K562 (cell line): ENCODE results near the gene LHX3. TPM values are rescaled to one million over a fixed set of nuclear protein-coding genes. Genes with fewer than 3 reads are reported as not detected.
A peak's percentile ranks its signal among the peaks of the same experiment; 100 is the strongest.

Experiments
- CBX2 ChIP-seq: fragments of 200-600 bp; sonication (generic); IDR thresholded peaks from one replicate; pipeline ENCODE4 v1.6.1; 2012; ENCODE audit warnings: mild to moderate bottlenecking, low read length, inconsistent platforms; ENCODE audit not compliant: insufficient read depth, poor library complexity, severe bottlenecking
- GATAD2B ChIP-seq: fragments of 450-650 bp; IDR thresholded peaks from 2 replicates; pipeline ENCODE4 v1.6.1; 2017; ENCODE audit warnings: mild to moderate bottlenecking, borderline replicate concordance
- HCFC1 ChIP-seq: IDR thresholded peaks from 2 replicates; pipeline ENCODE4 v1.6.1; 2012; ENCODE audit warnings: low read depth, low read length, improper control_type of control experiment
- HNRNPL ChIP-seq: fragments of 200-400 bp; formaldehyde crosslinking; IDR thresholded peaks from 2 replicates; pipeline ENCODE4 v1.6.1; 2017; ENCODE audit warnings: low read depth, mild to moderate bottlenecking, low read length
- LARP7 ChIP-seq: fragments of 450-650 bp; IDR thresholded peaks from 2 replicates; pipeline ENCODE4 v1.6.1; 2016
- NR2C2 ChIP-seq, 2 experiments: fragments of 200-800 bp in 1 of 2; sonication (Bioruptor generic) in 1 of 2; sonication (generic) in 1 of 2; formaldehyde crosslinking in 1 of 2; IDR thresholded peaks; 2 replicates each; pipeline versions ENCODE4 v1.6.1 to v1.8.0; 2016 to 2022; ENCODE audit warnings: mild to moderate bottlenecking in 1 of 2, missing compliant biosample characterization in 1 of 2, missing genetic modification characterization in 1 of 2, missing genetic modification reagents in 1 of 2
- POLR2G ChIP-seq: fragments of 200-400 bp; formaldehyde crosslinking; IDR thresholded peaks from 2 replicates; pipeline ENCODE4 v1.6.1; 2017; ENCODE audit warnings: low read depth, mild to moderate bottlenecking, antibody characterized with exemption, low read length, moderate library complexity
- ZNF318 ChIP-seq, 2 experiments: fragments of 450-650 bp; IDR thresholded peaks; 2 replicates each; pipeline ENCODE4 v1.6.1; 2016; ENCODE audit warnings: mild to moderate bottlenecking in 2 of 2, borderline replicate concordance in 1 of 2, low read depth in 1 of 2, moderate library complexity in 1 of 2
- ZNF507 ChIP-seq: conservative IDR thresholded peaks from 2 replicates; pipeline ENCODE4 v1.6.1; 2017; ENCODE audit warnings: missing genetic modification characterization, missing compliant biosample characterization
- ZNF589 ChIP-seq: fragments of 200-800 bp; sonication (Bioruptor generic); IDR thresholded peaks from 2 replicates; pipeline ENCODE4 v1.6.1; 2016; ENCODE audit warnings: low read depth, missing genetic modification characterization, missing compliant biosample characterization
- ZNF778 ChIP-seq: fragments of 450-650 bp; formaldehyde crosslinking; IDR thresholded peaks from 2 replicates; pipeline ENCODE4 v1.4.0; 2020; ENCODE audit warnings: mild to moderate bottlenecking, moderate library complexity
- polyA plus RNA-seq, 8 experiments: library from polyadenylated mRNA; depleted of rRNA in 4 of 8; stranded (reverse) in 5 of 8; unstranded in 3 of 8; fragments of >200 nt; fragmentation: Nextera tagmentation in 2 of 8; fragmentation: Illumina TruSeq in 1 of 8; extraction: Ambion mirVana in 2 of 8; extraction: Trizol in 1 of 8; gene quantifications; 2 replicates each; pipeline versions ENCODE4 v1.2.1 to v1.2.3, GENCODE V29; 2011 to 2014; ENCODE audit warnings: inconsistent platforms in 1 of 8, missing spikeins in 1 of 8
- total RNA-seq, 7 experiments: library from RNA; depleted of rRNA in 6 of 7; stranded (reverse); fragments of >200 nt in 6 of 7; fragmentation: Illumina TruSeq in 2 of 7; extraction: Trizol in 2 of 7; gene quantifications; 2 replicates each; pipeline versions ENCODE4 v1.2.1 to v1.2.3, GENCODE V29; 2011 to 2021; ENCODE audit warnings: low replicate concordance in 1 of 7
- TF ChIP-seq, protein P1 (sequence below): fragments of 250-450 bp; sonication (Bioruptor Pico); IDR thresholded peaks from 2 replicates; pipeline ENCODE4 v1.5.0; 2020; ENCODE audit warnings: mild to moderate bottlenecking, borderline replicate concordance
- TF ChIP-seq, protein P2 (sequence below): fragments of 450-650 bp; formaldehyde crosslinking; IDR thresholded peaks from 2 replicates; pipeline ENCODE4 v1.4.0; 2020; ENCODE audit warnings: mild to moderate bottlenecking, moderate library complexity
- TF ChIP-seq, protein P3 (sequence below): fragments of 450-650 bp; formaldehyde crosslinking; IDR thresholded peaks from 2 replicates; pipeline ENCODE4 v1.4.0; 2020; ENCODE audit warnings: mild to moderate bottlenecking, moderate library complexity

LHX3 gene
- total and polyA plus RNA-seq, 9 of the 15 experiments (the other 6 are each of a cell fraction or from before 2014, with no cell fraction given), result 0.09 TPM; not detected in 8

DNA sequence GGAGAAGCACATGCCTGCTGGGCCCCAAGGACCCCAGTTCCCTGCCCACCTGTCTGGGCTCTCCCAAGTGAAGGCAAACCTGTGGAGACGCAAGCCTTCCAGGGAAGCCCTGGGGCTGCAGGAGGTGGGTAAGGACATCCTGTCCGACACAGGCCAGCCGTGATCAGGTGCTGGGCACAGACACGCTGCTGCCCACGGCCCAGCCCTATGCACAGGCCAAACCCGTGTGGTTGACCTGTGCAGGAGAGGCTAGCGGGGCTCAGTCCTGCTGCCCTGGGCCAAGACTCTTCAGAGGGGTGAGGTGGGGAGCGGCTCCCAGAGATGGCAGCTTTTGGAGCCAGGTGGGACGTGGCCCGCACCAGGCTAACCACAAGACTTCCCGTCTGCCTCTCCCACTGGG, 14.3 kb downstream of the LHX3 start (continued):
- no peak for TF ChIP-seq ZNF318 (IDR thresholded peaks at IDR 0.05; ENCODE audit: borderline replicate concordance in 1 of 2, low read depth in 1 of 2)
- no peak for TF ChIP-seq HNRNPL
- no peak for TF ChIP-seq POLR2G
- TF ChIP-seq, protein P1, sequence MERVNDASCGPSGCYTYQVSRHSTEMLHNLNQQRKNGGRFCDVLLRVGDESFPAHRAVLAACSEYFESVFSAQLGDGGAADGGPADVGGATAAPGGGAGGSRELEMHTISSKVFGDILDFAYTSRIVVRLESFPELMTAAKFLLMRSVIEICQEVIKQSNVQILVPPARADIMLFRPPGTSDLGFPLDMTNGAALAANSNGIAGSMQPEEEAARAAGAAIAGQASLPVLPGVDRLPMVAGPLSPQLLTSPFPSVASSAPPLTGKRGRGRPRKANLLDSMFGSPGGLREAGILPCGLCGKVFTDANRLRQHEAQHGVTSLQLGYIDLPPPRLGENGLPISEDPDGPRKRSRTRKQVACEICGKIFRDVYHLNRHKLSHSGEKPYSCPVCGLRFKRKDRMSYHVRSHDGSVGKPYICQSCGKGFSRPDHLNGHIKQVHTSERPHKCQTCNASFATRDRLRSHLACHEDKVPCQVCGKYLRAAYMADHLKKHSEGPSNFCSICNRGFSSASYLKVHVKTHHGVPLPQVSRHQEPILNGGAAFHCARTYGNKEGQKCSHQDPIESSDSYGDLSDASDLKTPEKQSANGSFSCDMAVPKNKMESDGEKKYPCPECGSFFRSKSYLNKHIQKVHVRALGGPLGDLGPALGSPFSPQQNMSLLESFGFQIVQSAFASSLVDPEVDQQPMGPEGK, result no peak
- TF ChIP-seq, protein P2, sequence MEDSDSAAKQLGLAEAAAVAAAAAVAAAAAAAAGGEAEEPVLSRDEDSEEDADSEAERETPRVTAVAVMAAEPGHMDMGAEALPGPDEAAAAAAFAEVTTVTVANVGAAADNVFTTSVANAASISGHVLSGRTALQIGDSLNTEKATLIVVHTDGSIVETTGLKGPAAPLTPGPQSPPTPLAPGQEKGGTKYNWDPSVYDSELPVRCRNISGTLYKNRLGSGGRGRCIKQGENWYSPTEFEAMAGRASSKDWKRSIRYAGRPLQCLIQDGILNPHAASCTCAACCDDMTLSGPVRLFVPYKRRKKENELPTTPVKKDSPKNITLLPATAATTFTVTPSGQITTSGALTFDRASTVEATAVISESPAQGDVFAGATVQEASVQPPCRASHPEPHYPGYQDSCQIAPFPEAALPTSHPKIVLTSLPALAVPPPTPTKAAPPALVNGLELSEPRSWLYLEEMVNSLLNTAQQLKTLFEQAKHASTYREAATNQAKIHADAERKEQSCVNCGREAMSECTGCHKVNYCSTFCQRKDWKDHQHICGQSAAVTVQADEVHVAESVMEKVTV (CRISPR knock-in tag), result no peak
- TF ChIP-seq, protein P3, sequence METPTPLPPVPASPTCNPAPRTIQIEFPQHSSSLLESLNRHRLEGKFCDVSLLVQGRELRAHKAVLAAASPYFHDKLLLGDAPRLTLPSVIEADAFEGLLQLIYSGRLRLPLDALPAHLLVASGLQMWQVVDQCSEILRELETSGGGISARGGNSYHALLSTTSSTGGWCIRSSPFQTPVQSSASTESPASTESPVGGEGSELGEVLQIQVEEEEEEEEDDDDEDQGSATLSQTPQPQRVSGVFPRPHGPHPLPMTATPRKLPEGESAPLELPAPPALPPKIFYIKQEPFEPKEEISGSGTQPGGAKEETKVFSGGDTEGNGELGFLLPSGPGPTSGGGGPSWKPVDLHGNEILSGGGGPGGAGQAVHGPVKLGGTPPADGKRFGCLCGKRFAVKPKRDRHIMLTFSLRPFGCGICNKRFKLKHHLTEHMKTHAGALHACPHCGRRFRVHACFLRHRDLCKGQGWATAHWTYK (CRISPR knock-in tag), result no peak
- TF ChIP-seq CBX2, result no peak
- TF ChIP-seq GATAD2B, result no peak
- TF ChIP-seq ZNF778, result no peak
- no peak for TF ChIP-seq ZNF507 (tag)
- TF ChIP-seq LARP7, result no peak
- TF ChIP-seq NR2C2 (CRISPR knock-in tag; IDR thresholded peaks at IDR 0.05), result no peak
- TF ChIP-seq NR2C2 (tag; IDR thresholded peaks at IDR 0.05), result peak; percentile 18
- TF ChIP-seq ZNF589, result 0 out of 2 replicates have a peak, but pooled peaks have one; percentile 32
- TF ChIP-seq HCFC1, result no peak
